GM12875 (cell line): ENCODE data around the gene SDC1.

Source experiments
- H3K4me3 ChIP-seq: one replicate; pipeline ENCODE4 v1.5.1; 2011; ENCODE audit warnings: low read depth, low read length, control low read depth
- CTCF ChIP-seq: IDR thresholded peaks from 2 replicates; pipeline ENCODE4 v1.5.1; 2011; ENCODE audit warnings: low read depth, mild to moderate bottlenecking, control low read depth, inconsistent platforms, low read length, moderate library complexity, borderline replicate concordance; ENCODE audit not compliant: insufficient read depth

Gene SDC1

GRCh38 chr2:20232837-20233207, 7.9 kb upstream of the SDC1 start:
- no peak overlapping the region for H3K4me3 ChIP-seq
- TF ChIP-seq CTCF: no peak

- no peak overlapping the region for H3K4me3 ChIP-seq
- no peak for TF ChIP-seq CTCF
Observed at GRCh38 chr2:20231598-20232026, 6.7 kb upstream of the SDC1 start.

- no peak for TF ChIP-seq CTCF
- H3K4me3 ChIP-seq: no peak overlapping the region
Observed at GRCh38 chr2:20231159-20231558, 6.2 kb upstream of the SDC1 start.

- no peak overlapping the region for H3K4me3 ChIP-seq
- TF ChIP-seq CTCF: no peak
Observed at GRCh38 chr2:20230114-20230425, 5.1 kb upstream of the SDC1 start.

GRCh38 chr2:20229322-20230113, 4.6 kb upstream of the SDC1 start:
- no peak for TF ChIP-seq CTCF
- H3K4me3 ChIP-seq: no peak overlapping the region

- H3K4me3 ChIP-seq: no peak overlapping the region
- TF ChIP-seq CTCF: peak; percentile 12; the same call in 1 of the 2 replicates
Observed at GRCh38 chr2:20227894-20228505, 3.1 kb upstream of the SDC1 start.

- TF ChIP-seq CTCF: no peak
- no peak overlapping the region for H3K4me3 ChIP-seq
Observed at GRCh38 chr2:20226152-20226545, 1.2 kb upstream of the SDC1 start.
